Inflammatory macrophage treated with lipopolysaccharide for 4 hours (primary cell): ENCODE data around the gene TBCD.

Experiments
- DNase-seq: peaks from one replicate; pipeline ENCODE4 v3.0.0-alpha.2; 2020

The TBCD gene

DNA sequence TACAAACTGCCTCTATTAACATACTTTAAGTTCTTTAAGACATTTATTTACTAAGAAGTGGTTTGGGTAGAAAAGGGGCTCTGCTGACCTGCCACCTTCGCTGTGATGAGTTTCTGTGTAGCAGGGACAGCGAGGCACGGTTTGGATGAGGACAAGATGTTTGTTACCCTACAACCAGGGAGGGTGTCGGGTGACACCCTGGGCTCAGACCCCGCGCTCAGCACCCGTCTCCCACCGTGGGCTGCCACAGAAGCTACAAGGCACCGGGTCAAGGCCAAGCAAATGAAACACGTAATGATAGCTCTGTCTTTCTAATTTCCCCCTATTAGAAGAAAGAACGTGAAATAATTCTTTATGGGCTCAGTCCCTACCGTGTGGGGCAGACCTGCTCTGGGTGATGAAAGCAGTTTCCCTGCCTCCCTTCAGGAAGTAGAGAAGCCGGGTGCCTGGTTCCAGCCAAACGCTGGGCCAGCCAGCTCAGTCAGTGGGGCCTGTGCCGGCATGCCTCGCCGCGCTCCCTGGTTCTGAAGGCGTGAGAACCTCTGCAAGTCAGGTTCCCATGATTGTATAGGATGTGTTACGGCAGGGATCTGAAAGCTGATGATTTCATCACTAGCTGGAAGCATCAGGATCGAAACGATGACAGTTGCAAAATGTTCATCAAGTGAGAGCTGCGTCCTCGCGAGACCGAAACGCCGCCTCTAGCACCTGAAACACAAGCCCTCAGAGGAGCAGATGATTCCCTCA lies 84.1 kb downstream of the TBCD start:
- peak; percentile 60 for DNase-seq

DNA sequence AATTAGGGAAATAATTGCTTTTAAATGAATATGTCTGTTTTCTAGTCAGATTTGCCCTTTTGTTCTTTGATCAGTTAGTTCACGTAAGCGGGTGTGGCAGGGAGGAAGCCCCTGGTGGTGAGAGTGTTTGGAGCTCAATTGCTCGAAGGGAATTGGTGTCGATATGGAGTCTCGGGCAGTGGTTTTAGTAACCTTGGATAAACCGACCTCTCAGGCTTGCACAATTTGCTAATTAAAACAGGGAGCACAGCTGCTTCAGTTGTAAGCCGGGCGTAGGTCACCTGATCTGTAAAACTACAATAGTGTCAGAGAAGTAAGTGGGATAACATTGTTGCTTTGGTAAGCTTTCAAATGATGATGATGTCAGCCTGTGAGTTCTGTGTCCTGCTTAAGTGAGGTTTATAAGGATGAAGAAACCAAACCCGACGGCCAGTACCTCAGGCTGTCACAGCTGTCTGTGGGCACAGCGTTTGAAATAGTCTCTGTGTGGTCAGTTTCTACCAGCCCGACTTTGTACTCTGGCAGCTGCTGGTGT lies 85.0 kb downstream of the TBCD start:
- peak; percentile 83 for DNase-seq

DNA sequence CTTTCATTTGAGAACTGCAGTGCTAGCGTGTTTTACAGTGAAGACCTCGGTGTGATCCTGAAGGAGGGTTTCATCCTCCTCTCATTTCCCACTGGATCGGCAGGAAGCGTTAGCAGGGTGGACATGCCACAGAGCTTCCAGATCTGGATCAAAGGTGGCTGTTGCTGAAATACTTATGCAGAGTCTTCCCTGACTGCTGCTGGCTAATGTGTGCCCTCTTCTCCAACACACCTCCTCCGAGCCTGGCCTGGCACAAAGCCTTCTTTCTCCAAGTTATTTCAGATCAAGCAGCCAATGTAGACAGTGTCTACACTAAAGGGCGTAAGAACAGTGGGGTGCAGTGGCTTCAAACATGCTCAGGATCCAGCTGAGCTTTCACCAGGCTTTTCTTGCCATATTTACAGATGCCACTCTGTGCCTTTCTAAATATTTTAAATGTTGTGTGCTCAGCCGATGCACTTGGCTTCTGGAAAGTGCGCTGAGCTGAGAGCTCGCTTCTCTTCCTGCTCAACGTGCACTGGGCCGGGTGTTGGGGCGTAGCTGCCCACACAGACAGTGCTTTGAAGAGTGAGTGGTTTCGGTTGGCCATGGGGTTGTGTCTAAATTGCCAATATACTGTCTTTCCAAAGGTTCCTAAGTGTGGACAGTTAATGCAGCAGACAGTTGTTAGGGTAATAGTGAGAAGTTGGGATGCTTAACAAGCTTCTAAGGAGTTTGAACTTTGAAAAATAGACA lies 85.9 kb downstream of the TBCD start:
- DNase-seq = peak; percentile 57

DNA sequence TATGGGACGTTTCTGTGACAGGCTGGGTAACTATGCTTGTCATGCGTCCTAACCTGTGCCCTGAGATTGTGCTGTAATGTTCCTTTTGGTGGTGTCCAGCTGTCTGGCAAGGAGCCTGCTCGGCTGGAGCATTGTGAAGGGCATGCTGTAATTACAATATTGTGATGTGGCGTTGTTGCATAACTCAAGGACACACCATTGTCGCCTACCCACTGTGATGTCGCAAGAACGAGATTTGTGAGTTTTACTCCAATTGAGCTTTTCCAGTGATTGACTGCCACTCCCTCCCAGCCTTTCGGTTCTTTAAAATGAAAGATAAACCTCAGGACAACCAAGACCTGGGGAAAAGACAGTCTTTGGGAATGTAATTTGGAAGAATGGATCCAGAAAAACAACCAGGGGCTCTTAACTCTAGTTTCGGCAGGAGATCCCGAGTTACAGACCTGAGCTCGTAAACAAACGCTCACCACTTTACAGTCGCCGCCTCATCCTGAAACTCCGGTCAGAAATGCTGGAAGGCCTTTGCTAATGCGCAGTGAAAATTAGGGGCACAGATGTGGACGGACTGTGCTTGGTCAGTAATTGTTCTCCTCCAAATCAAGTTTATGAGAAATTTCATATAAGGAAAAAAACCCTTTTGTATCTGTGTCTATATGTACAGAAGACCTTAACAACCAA lies 86.7 kb downstream of the TBCD start:
- DNase-seq = peak; percentile 95

DNA sequence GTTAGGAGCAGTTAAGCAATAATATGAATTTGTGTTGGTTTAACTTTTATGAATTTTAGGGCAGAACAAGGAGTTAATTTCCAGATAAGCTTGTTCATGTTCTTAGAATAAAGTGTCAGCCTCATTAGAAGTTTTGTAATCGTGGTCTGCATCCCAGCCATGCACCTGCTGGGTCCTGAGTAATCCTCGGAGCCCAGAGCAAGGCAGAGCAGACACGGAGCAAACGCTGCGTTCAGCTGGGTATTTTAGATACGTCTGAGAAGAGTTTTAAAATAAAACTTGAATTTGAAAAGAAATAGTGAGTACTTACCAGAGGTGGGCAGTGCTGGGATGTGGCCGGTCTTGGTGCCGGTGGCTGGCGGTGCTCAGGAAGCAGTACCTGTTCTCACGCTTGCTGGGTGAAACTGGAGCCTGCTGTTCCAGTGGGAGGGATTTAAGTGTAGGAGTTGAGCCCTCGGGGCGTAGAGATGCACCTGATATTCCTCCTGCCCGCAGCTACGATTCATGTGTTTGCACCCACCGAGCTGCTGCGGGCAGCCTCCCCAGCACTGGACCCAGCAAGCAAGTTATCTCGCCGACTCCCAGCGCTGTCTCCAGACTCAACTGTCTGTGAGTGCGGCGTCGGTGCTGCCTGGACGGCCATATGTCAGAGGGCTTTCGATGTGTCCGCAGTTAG lies 87.9 kb downstream of the TBCD start, which contains the start of gene ZNF750:
ZNF750 (minus strand) TSS at position 406 of the 676 bp plus-strand sequence. CDS start 7,568 bp downstream, outside the sequence.
- no peak for DNase-seq

DNA sequence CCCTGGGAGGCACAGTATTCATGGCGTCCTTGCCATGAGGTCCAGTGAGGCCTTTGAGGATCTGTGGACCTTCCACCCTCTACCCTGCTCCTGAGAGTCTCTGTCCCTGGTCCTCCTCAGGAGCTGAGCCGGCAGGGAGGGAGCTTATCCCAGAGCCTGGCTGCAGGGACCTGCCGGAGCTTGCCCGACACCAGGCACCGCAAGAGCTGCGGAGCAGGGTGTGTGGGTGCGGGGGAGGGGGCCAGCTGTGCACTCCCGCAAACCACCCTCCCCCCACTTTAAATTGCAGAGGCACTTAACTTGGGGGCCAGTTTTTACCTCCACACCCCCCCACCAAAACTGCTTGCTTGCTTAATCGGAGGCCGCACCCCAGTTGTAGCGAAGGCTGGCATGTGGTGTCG lies 88.6 kb downstream of the TBCD start:
- DNase-seq = no peak

DNA sequence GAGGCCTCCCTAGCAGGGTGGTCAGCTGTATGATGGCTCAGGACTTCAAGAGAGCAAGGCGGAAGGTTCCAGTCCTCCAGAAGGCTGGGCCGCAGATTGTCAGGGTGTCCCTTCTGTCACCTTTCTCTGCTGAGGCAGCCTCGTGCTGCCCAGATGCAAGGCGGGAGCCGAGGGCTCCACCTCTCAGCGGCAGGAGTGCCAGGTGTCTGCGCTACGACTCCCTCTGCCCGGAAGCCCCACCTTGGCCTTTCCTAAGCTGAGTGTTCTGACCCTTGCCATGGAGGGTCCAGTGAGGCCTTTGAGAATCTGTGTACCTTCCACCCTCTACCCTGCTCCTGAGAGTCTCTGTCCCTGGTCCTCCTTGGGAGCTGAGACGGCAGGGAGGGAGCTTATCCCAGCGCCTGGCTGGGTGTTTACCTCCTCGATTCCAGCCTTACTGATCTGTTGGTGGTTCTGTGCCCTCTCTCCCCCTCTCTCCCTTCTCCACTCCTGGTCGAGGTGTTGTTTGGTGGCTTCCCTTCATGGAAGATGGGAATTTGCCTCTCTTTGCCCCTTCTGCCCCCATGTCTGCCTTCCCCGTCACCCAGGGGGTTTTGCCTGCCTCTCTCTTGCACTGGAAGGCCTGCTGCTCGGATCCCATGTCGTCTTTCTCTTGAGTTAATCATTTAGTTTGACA lies 90.2 kb downstream of the TBCD start:
- DNase-seq = no peak

DNA sequence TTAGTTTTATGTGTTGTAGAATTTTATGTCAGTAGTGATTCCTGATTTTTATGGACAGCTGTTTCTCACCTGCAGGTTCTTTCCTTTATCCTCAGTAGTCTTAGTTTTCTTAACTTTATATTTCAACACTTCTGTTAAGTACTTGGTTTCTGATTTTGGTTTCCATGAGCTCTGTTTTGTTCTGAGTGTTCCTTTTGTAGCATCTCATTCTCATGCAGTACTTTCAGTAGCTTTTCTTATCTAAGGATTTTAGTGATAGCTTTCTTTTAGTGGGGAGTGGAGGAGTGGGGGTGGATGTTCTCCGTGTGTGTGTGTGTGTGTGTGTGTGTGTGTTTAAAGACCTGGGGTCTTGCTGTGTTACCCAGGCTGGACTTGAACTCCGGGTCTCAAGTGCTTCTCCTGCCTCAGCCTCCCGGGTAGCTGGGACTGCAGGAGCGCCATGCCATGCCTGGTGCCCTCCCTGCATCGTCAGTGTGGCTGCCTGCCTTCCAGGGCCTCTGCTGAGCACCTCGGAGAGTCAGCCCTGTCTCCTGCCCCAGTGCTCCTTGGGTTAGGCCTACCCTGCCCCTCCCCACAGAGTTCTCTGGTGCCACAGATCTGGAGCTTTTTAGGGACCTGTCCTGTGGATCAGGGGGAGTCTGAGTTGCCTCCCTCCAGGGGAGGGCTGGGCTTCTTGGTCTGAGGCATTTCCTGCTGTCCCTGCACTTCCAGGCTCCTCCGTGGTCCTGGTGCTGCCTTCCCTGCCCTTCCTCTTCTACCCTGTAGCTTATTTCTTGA lies 92.2 kb downstream of the TBCD start:
- no peak for DNase-seq

DNA sequence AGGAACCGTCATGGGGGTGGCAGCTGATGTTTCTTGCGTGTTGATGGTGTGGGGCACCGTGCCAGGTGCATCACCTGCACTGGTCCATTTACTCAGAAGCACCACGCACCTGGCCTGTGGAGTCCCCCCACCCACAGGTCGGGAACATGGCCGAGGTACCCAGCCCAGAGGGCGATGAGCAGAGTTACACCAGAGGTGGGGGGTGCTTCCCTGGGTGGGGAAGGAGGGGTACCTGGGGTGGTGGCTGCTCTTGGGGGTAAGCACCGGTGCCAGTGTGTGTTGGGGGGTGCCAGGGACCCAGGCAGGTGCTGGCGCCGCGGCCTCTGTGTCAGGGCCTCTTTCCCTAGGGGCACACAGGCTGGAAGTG lies 92.9 kb downstream of the TBCD start:
- no peak for DNase-seq

DNA sequence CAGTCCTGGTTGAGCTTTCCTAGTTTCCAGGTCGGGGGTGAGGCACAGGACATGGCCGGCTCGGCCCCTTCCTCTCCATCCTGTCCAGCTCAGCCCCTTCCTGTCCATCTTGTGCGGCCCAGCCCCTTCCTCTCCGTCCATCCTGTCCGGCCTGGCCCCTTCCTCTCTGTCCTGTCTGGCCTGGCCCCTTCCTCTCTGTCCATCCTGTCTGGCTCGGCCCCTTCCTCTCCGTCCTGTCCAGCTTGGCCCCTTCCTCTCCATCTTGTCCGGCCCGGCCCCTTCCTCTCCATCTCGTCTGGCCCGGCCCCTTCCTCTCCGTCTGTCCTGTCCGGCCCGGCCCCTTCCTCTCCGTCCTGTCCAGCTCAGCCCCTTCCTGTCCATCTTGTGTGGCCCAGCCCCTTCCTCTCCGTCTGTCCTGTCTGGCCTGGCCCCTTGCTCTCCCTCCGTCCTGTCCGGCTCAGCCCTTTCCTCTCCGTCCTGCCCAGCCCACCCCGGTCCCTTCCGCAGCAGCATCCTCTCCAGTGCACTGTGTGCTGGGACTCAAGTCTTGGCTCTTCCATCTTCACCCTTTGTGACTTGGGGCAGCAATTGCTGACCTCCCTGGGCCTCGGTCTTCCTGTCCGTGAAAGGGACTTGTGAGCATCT lies 93.4 kb downstream of the TBCD start:
- DNase-seq = no peak

DNA sequence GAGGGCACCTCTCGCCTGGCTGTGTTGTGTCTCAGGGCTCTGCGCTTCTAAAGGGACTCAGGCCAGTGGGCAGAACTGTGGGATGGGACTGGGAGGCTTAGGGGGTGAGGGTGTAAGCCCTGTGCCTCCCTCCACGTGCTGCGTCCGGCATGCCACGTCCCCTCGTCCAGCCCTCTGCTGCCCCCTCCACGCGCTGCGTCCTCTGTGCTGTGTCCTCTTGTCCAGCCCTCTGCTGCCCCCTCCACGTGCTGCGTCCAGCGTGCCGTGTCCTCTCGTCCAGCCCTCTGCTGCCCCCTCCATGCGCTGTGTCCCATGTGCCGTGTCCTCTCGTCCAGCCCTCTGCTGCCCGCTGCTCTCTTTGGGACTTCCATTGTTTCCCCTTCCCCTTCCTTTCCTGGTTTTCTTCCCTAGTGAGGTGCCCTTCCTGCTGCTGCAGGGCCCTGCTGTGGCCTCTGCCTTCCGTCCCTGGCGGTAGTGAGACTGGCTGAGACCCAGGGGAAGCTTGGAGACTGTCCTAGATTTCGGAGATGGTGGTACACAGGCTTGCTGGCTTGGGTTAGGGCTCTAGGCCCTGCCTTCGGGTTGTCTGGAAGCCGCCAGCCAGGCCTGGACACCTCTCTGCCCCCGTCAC lies 94.3 kb downstream of the TBCD start:
- no peak for DNase-seq

DNA sequence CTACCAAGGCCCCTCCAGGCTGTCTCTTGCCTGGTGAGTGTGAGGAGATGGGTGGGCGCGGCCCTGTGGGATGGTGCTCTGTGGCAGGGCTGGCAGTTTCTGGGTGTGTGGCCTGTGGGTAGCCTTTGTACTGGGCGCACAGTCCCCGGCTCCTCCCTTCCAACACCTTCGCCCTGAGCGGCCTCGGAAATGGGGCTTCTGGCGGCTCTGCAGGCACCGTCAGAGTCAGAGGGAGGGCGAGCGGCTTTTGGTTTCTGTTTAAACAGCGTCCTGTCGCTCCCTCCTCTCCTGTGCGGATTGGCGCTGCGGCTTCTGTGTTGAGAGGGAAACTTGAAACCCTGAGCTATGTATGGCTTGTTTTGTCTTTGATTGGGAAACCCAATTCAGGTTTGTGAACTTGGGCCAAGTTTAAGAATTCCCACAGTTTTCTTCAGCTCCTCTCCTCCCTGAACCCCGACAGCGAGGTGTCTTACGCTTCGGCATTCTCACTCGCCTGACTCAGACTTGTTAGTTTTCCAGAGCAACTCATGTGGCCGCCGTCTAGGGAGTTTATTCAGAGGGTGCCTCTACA lies 96.2 kb downstream of the TBCD start:
- no peak for DNase-seq

DNA sequence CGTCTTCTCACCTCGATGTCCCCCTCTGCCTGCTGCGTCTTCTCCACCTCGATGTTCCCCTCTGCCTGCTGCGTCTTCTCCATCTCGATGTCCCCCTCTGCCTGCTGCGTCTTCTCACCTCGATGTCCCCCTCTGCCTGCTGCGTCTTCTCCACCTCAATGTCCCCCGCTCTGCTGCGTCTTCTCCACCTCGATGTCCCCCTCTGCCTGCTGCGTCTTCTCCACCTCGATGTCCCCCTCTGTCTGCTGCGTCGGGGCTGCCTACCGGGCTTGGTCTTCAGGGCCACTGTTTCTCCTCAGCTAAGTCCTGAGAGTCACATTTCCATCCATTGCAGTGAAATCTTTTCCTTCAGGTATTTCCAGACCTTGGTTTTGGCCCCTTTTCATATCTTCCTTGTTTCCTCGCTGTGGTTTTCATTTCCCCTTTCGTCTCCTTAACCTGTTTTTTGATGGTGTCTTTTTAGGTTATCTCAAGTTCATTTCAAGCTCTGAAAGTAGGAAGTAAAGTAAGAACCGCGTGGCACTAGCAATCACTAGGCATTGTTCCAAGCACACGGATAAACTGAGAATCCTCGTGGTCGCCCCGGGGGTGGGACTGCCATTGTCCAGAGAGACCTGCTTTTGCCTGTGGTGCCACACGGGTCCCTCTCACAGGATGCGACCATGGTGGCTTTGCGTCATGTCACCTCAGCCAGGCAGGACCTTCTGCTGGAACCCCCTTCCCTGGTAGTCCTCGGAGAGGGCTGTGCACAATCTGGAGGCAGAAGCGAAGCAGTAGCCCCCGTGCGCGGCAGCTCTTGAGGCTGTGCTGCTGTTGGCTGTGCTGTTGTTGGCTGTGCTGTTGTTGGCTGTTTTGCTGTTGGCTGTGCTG lies 97.4 kb downstream of the TBCD start:
- DNase-seq = no peak

DNA sequence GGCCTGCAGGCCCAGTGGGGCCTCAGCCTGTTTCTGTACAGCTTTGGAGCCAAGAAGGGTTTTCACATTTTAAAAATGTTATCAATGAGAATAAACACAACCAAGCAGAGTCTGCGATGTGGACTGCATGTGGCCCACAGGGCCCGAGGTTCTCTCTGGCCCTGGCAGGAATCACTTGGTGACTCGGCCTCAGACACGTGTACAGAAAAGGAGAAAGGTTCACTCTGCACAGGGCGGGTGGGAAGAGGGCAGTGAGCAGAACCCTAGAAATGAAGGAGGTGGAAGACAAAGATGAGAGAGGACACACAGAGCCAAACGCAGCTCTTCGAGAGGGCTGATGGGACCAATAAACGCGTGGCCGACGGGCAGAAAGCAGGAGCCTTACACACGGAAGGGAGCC lies 99.5 kb downstream of the TBCD start:
- DNase-seq = no peak

DNA sequence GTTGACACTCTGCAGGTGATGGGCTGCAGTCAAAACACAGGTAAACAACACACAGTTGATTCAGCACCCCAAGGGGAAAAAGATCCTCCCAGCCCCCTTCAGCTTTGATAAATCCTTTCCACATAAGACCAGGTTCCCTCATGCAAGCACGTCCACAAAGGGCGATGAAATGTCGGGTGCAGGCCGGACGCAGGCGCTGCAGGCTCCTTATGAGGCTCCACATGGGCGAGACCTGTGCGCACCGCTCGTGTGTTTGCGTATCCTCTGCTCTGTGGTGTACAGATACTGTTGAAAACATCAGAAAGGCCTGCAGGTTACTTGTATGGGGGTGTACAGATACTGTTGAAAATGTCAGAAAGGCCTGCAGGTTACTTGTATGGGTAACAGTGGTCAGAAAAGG lies 102.4 kb downstream of the TBCD start:
- DNase-seq = no peak

DNA sequence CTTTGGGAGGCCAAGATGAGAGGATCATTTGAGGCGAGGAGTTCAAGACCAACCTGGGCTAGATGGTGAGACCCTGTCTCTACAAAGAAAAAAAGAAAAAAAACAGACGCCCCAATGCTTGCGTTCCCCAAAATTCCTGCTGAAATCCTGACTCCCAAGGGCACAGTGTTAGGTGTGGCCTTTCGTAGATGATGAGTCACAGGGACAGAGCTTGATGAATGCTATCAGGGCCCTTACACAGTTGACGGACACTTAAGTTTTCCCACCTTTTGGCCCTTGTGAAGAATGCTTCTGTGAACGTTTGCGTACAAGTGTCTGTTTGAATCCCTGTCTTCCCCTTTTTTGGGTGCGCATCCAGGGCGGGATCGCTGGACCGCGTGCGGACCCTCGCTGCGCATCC lies 104.5 kb downstream of the TBCD start:
- no peak for DNase-seq

DNA sequence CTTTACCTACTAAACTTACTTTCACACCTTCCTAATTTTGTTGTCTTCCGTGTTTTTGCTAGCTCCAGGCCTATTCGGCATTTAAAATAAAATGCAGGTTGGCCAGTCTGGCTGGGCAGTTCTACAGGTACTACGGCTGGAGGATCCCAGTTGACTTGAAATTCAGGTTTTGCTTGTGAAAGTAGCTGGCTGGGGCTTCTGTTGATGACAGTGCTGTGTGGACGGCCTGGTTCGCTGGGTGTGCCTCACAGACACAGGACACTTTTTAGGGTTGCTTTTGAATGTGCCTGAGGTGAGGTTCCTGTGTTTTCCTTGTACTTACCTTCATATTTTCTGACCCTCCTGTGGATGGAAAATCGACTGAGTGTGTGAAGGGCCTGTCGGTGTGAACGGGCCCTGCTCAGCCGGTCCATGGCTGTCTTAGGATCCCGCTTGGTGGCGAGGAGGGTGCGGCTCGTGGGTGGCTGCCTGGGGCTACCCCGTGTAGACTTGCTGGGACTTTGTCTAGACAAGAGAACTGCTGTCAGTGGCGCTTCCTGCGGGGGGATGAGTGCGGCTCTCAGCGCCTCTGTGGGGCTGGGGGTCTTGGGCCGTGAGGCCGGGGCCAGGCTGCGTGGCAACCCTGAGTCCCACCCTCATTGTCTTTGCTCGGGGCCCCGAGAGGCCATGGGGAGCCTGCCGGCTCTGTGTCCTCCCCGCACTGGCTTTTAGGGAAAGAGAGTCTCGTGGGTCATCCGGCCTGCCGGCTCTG lies 106.7 kb downstream of the TBCD start:
- DNase-seq = no peak
